Chondrocyte (in vitro differentiated cells): ENCODE data around the gene ADGRA1. TPM values are rescaled to one million over a fixed set of nuclear protein-coding genes. Genes with fewer than 3 reads are reported as not detected.

Experiments used
- DNase-seq: peaks from one replicate; pipeline ENCODE4 v3.0.0; 2021; ENCODE audit warnings: mixed read lengths, low spot score
- H3K27ac Mint-ChIP-seq: one replicate; pipeline ENCODE4 v1.8.0; 2021; ENCODE audit warnings: mild to moderate bottlenecking, moderate library complexity, mixed read lengths; ENCODE audit not compliant: unreplicated experiment
- H3K27me3 Mint-ChIP-seq: 2 replicates; pipeline ENCODE4 v1.8.0; 2021; ENCODE audit warnings: low read depth, mixed read lengths
- H3K36me3 Mint-ChIP-seq: 2 replicates; pipeline ENCODE4 v1.8.0; 2021; ENCODE audit warnings: low read depth, mixed read lengths
- H3K4me1 Mint-ChIP-seq: 2 replicates; pipeline ENCODE4 v1.8.0; 2021; ENCODE audit warnings: low read depth, mild to moderate bottlenecking, mixed read lengths
- H3K4me3 Mint-ChIP-seq: one replicate; pipeline ENCODE4 v1.8.0; 2021; ENCODE audit warnings: mild to moderate bottlenecking, moderate library complexity, mixed read lengths; ENCODE audit not compliant: unreplicated experiment
- H3K9me3 Mint-ChIP-seq: 2 replicates; pipeline ENCODE4 v1.8.0; 2021; ENCODE audit warnings: low read depth, mixed read lengths
- CTCF ChIP-seq: fragments of 200-600 bp; sonication (generic); IDR thresholded peaks from 2 replicates; pipeline ENCODE4 v1.5.0; 2021; ENCODE audit warnings: antibody characterized with exemption, mild to moderate bottlenecking, moderate library complexity
- long read RNA-seq: library from polyadenylated mRNA; stranded (forward); transcript quantifications from one replicate; pipeline ENCODE4 v2.0.0, GENCODE V29; 2021
- total RNA-seq: library from RNA; stranded (reverse); gene quantifications from 3 replicates; pipeline ENCODE4 v1.2.1, GENCODE V29; 2021

The ADGRA1 gene
- not detected in 3 replicates for total RNA-seq
- long read RNA-seq = 0 reads

GRCh38 chr10:133087679-133088178, at the start of gene ADGRA1:
Gene ADGRA1 (plus strand): TSS chr10:133087924. CDS start chr10:133088910, 986 bp downstream.
- H3K9me3 Mint-ChIP-seq = no peaks in the 10 kb centered on the region
- TF ChIP-seq CTCF = no peak
- H3K4me3 Mint-ChIP-seq = no peak within 1 kb of the TSS
- no peak for DNase-seq
- peaks cover 3% of the 10 kb centered on the region for H3K36me3 Mint-ChIP-seq
- peaks cover 3% of the 10 kb centered on the region for H3K4me1 Mint-ChIP-seq
- H3K27ac Mint-ChIP-seq = no peak within 1 kb of the TSS
- H3K27me3 Mint-ChIP-seq = peaks cover 52% of the 10 kb centered on the region

- no peak for TF ChIP-seq CTCF
- Mint-ChIP-seq H3K9me3 (no peaks in the 10 kb centered on the region), H3K4me1 (no peaks in the 10 kb centered on the region), H3K4me3 (no peak overlapping the region), H3K27me3 (peaks cover 51% of the 10 kb centered on the region), H3K27ac (no peak overlapping the region), H3K36me3 (no peaks in the 10 kb centered on the region)
- no peak for DNase-seq
Measured at GRCh38 chr10:133038036-133038823, 49.5 kb upstream of the ADGRA1 start.

- H3K36me3 Mint-ChIP-seq = no peaks in the 10 kb centered on the region
- no peak overlapping the region for H3K4me3 Mint-ChIP-seq
- H3K9me3 Mint-ChIP-seq = no peaks in the 10 kb centered on the region
- no peak for DNase-seq
- no peak overlapping the region for H3K27ac Mint-ChIP-seq
- peaks cover 44% of the 10 kb centered on the region for H3K27me3 Mint-ChIP-seq
- no peaks in the 10 kb centered on the region for H3K4me1 Mint-ChIP-seq
- no peak for TF ChIP-seq CTCF
Measured at GRCh38 chr10:133039107-133039802, 48.5 kb upstream of the ADGRA1 start.

- Mint-ChIP-seq H3K27me3 (peaks cover 40% of the 10 kb centered on the region), H3K9me3 (no peaks in the 10 kb centered on the region), H3K4me1 (no peaks in the 10 kb centered on the region), H3K4me3 (no peak overlapping the region), H3K36me3 (no peaks in the 10 kb centered on the region), H3K27ac (no peak overlapping the region)
- DNase-seq = no peak
- TF ChIP-seq CTCF = no peak
Measured at GRCh38 chr10:133039803-133040165, 47.9 kb upstream of the ADGRA1 start.

GRCh38 chr10:133040198-133040597, 47.5 kb upstream of the ADGRA1 start:
- H3K27me3 Mint-ChIP-seq = peaks cover 40% of the 10 kb centered on the region
- TF ChIP-seq CTCF = no peak
- no peak for DNase-seq
- no peaks in the 10 kb centered on the region for H3K9me3 Mint-ChIP-seq
- H3K36me3 Mint-ChIP-seq = no peaks in the 10 kb centered on the region
- no peaks in the 10 kb centered on the region for H3K4me1 Mint-ChIP-seq
- no peak overlapping the region for H3K4me3 Mint-ChIP-seq
- H3K27ac Mint-ChIP-seq = no peak overlapping the region
